ENCODE measurements around the gene GABRG1. TPM values are rescaled to one million over a fixed set of nuclear protein-coding genes. Genes with fewer than 3 reads are reported as not detected.
A peak's percentile ranks its signal among the peaks of the same experiment; 100 is the strongest.

GABRG1 gene
- under 1 TPM in 7 of 8 experiments, not detected in 1; 0.10 to 0.22 (median 0.16) TPM for total RNA-seq

- H3K27ac ChIP-seq: no peak within 1 kb of the TSS
- in situ Hi-C loops (cut with MboI; ENCODE audit: low pct_unique_long_range_greater_than_20kb in 2 of 9, low sequenced_read_pairs in 9 of 9, unreplicated experiment in 9 of 9): no loop called here
- H3K4me1 ChIP-seq (replicated peaks in 1 of 2): peaks cover 0 to 2% of the 10 kb centered on the region in 2 donors
- peak within 1 kb of the TSS in 3 of 5 donors; percentile 12 to 36 (median 13) for H3K4me3 ChIP-seq
- ATAC-seq (replicated peaks in 6 of 8): peak in 6 of 8 experiments; percentile 4 to 50 (median 34)
- 6 to 81% (median 24%) methylated on average over 3 to 18 of the region's 23 CpGs; no CpG with 5 or more reads in 1 of the 10 experiments for WGBS, 10 experiments
These were observed at the start of gene GABRG1 for GRCh38 chr4:46123913-46124755. TSS of gene GABRG1 (minus strand) at chr4:46124054. CDS start at chr4:46123913, 141 bp downstream.

GRCh38 chr4:46146993-46147392, 23.1 kb upstream of the GABRG1 start:
- in situ Hi-C loops (cut with MboI; ENCODE audit: low pct_unique_long_range_greater_than_20kb in 2 of 9, low sequenced_read_pairs in 9 of 9, unreplicated experiment in 9 of 9): no loop called here
- no peak for ATAC-seq (replicated peaks in 6 of 8)
- no peak overlapping the region for H3K27ac ChIP-seq
- no peak overlapping the region for H3K4me3 ChIP-seq
- WGBS, 10 experiments: 7 to 100% (median 40%) methylated on average over 1 to 3 of the region's 4 CpGs; no CpG with 5 or more reads in 5 of the 10 experiments
- no peaks in the 10 kb centered on the region for H3K4me1 ChIP-seq (replicated peaks in 1 of 2)

- in situ Hi-C loops (cut with MboI; ENCODE audit: low pct_unique_long_range_greater_than_20kb in 2 of 9, low sequenced_read_pairs in 9 of 9, unreplicated experiment in 9 of 9): no loop called here
- H3K4me1 ChIP-seq (replicated peaks in 1 of 2): peaks cover 0 to 5% of the 10 kb centered on the region in 2 donors
- H3K4me3 ChIP-seq: no peak overlapping the region
- 0 to 87% (median 54%) methylated on average over 1 to 2 of the region's 2 CpGs; no CpG with 5 or more reads in 1 of the 10 experiments for WGBS, 10 experiments
- H3K27ac ChIP-seq: no peak overlapping the region
- peak in 4 of 8 experiments; percentile 20 to 83 (median 69) for ATAC-seq (replicated peaks in 6 of 8)
These were observed 7.7 kb upstream of the GABRG1 start for GRCh38 chr4:46131498-46132057.

GRCh38 chr4:46124773-46125413, 1.0 kb upstream of the GABRG1 start:
- H3K4me3 ChIP-seq: peak overlapping the region in 2 of 5 donors; percentile 13 to 36
- WGBS, 10 experiments: 3 to 74% (median 41%) methylated on average over 1 to 11 of the region's 14 CpGs; no CpG with 5 or more reads in 1 of the 10 experiments
- H3K27ac ChIP-seq: no peak overlapping the region
- ATAC-seq (replicated peaks in 6 of 8): peak in 7 of 8 experiments; percentile 24 to 95 (median 89)
- in situ Hi-C loops (cut with MboI; ENCODE audit: low pct_unique_long_range_greater_than_20kb in 2 of 9, low sequenced_read_pairs in 9 of 9, unreplicated experiment in 9 of 9): no loop called here
- H3K4me1 ChIP-seq (replicated peaks in 1 of 2): peaks cover 0 to 2% of the 10 kb centered on the region in 2 donors

GRCh38 chr4:46081674-46082073, 42.2 kb downstream of the GABRG1 start:
- no peak for ATAC-seq (replicated peaks in 6 of 8)
- WGBS, 10 experiments: 7 to 90% (median 71%) methylated on average over 3 to 5 of the region's 5 CpGs; no CpG with 5 or more reads in 1 of the 10 experiments

GRCh38 chr4:46081248-46081647, 42.6 kb downstream of the GABRG1 start:
- H3K4me3 ChIP-seq: no peak overlapping the region

More at GRCh38 chr4:46081674-46082073, 42.2 kb downstream of the GABRG1 start:
- no peaks in the 10 kb centered on the region for H3K4me1 ChIP-seq (replicated peaks in 1 of 2)
- in situ Hi-C loops (cut with MboI; ENCODE audit: low pct_unique_long_range_greater_than_20kb in 2 of 9, low sequenced_read_pairs in 9 of 9, unreplicated experiment in 9 of 9): no loop called here
- H3K27ac ChIP-seq: no peak overlapping the region
- H3K4me3 ChIP-seq: no peak overlapping the region

GRCh38 chr4:46073778-46074177, 50.1 kb downstream of the GABRG1 start:
- no peak overlapping the region for H3K4me3 ChIP-seq
- H3K27ac ChIP-seq: no peak overlapping the region
- no peak for ATAC-seq (replicated peaks in 6 of 8)
- in situ Hi-C loops (cut with MboI; ENCODE audit: low pct_unique_long_range_greater_than_20kb in 2 of 9, low sequenced_read_pairs in 9 of 9, unreplicated experiment in 9 of 9): no loop called here
- H3K4me1 ChIP-seq (replicated peaks in 1 of 2): no peaks in the 10 kb centered on the region

More at GRCh38 chr4:46081248-46081647, 42.6 kb downstream of the GABRG1 start:
- in situ Hi-C loops (cut with MboI; ENCODE audit: low pct_unique_long_range_greater_than_20kb in 2 of 9, low sequenced_read_pairs in 9 of 9, unreplicated experiment in 9 of 9): no loop called here
- H3K4me1 ChIP-seq (replicated peaks in 1 of 2): no peaks in the 10 kb centered on the region
- ATAC-seq (replicated peaks in 6 of 8): no peak
- no peak overlapping the region for H3K27ac ChIP-seq

- in situ Hi-C loops (cut with MboI; ENCODE audit: low pct_unique_long_range_greater_than_20kb in 2 of 9, low sequenced_read_pairs in 9 of 9, unreplicated experiment in 9 of 9): no loop called here
- no peak overlapping the region for H3K4me3 ChIP-seq
- no peak for ATAC-seq (replicated peaks in 6 of 8)
- no peaks in the 10 kb centered on the region for H3K4me1 ChIP-seq (replicated peaks in 1 of 2)
- no peak overlapping the region for H3K27ac ChIP-seq
- 0 to 100% (median 82%) methylated on average over 1 to 2 of the region's 2 CpGs; no CpG with 5 or more reads in 1 of the 10 experiments for WGBS, 10 experiments
These were observed 72.5 kb downstream of the GABRG1 start for GRCh38 chr4:46051392-46051791.

GRCh38 chr4:46032056-46032455, 91.8 kb downstream of the GABRG1 start:
- Histone ChIP-seq H3K4me1 (replicated peaks in 1 of 2) (no peaks in the 10 kb centered on the region), H3K4me3 (no peak overlapping the region), H3K27ac (no peak overlapping the region)
- no peak for ATAC-seq (replicated peaks in 6 of 8)
- in situ Hi-C loops (cut with MboI; ENCODE audit: low pct_unique_long_range_greater_than_20kb in 2 of 9, low sequenced_read_pairs in 9 of 9, unreplicated experiment in 9 of 9): no loop called here
- 0 to 100% (median 72%) methylated on average over 1 of the region's 1 CpG; no CpG with 5 or more reads in 2 of the 10 experiments for WGBS, 10 experiments

- no peak overlapping the region for H3K27ac ChIP-seq
- no peak for ATAC-seq (replicated peaks in 6 of 8)
- no peak overlapping the region for H3K4me3 ChIP-seq
- no peaks in the 10 kb centered on the region for H3K4me1 ChIP-seq (replicated peaks in 1 of 2)
- in situ Hi-C loops (cut with MboI; ENCODE audit: low pct_unique_long_range_greater_than_20kb in 2 of 9, low sequenced_read_pairs in 9 of 9, unreplicated experiment in 9 of 9): no loop called here
These were observed 107.5 kb downstream of the GABRG1 start for GRCh38 chr4:46016306-46016705.

GRCh38 chr4:45992728-45993127, 131.1 kb downstream of the GABRG1 start:
- H3K27ac ChIP-seq: no peak overlapping the region
- no peak overlapping the region for H3K4me3 ChIP-seq
- H3K4me1 ChIP-seq (replicated peaks in 1 of 2): no peaks in the 10 kb centered on the region
- in situ Hi-C loops (cut with MboI; ENCODE audit: low pct_unique_long_range_greater_than_20kb in 2 of 9, low sequenced_read_pairs in 9 of 9, unreplicated experiment in 9 of 9): no loop called here
- ATAC-seq (replicated peaks in 6 of 8): no peak

GRCh38 chr4:45989775-45990174, 134.1 kb downstream of the GABRG1 start:
- no peak for ATAC-seq (replicated peaks in 6 of 8)
- in situ Hi-C loops (cut with MboI; ENCODE audit: low pct_unique_long_range_greater_than_20kb in 2 of 9, low sequenced_read_pairs in 9 of 9, unreplicated experiment in 9 of 9): no loop called here
- Histone ChIP-seq H3K4me3 (no peak overlapping the region), H3K27ac (no peak overlapping the region), H3K4me1 (replicated peaks in 1 of 2) (peaks cover 0 to 3% of the 10 kb centered on the region in 2 donors)
- WGBS, 10 experiments: 0 to 100% (median 83%) methylated on average over 1 of the region's 1 CpG; no CpG with 5 or more reads in 2 of the 10 experiments

- whole genome bisulfite sequencing, 10 experiments: 0 to 100% (median 90%) methylated on average over 1 of the region's 1 CpG; no CpG with 5 or more reads in 1 of the 10 experiments
- no peak for ATAC-seq (replicated peaks in 6 of 8)
- Histone ChIP-seq H3K4me1 (replicated peaks in 1 of 2) (peaks cover 0 to 3% of the 10 kb centered on the region in 2 donors), H3K4me3 (no peak overlapping the region), H3K27ac (no peak overlapping the region)
- in situ Hi-C loops (cut with MboI; ENCODE audit: low pct_unique_long_range_greater_than_20kb in 2 of 9, low sequenced_read_pairs in 9 of 9, unreplicated experiment in 9 of 9): no loop called here
These were observed 136.0 kb downstream of the GABRG1 start for GRCh38 chr4:45987858-45988257.

All from motor neuron (in vitro differentiated cells).